Activated CD4-positive, alpha-beta T cell treated with anti-CD3 and anti-CD28 coated beads, Interleukin-2, amount 50 U/mL, for 48 hours (primary cell): ENCODE measurements around the gene EPB41L4A.
A peak's percentile ranks its signal among the peaks of the same experiment; 100 is the strongest.
"Not testable (repeated sequence)": the region's sequence is repeated elsewhere in the genome, so short reads cannot be mapped to it uniquely, and the experiment has no call there.

Source experiments
- DNase-seq, 2 experiments: peaks; one replicate each; pipeline ENCODE4 v3.0.0-alpha.2; 2020

The EPB41L4A gene, protein sequence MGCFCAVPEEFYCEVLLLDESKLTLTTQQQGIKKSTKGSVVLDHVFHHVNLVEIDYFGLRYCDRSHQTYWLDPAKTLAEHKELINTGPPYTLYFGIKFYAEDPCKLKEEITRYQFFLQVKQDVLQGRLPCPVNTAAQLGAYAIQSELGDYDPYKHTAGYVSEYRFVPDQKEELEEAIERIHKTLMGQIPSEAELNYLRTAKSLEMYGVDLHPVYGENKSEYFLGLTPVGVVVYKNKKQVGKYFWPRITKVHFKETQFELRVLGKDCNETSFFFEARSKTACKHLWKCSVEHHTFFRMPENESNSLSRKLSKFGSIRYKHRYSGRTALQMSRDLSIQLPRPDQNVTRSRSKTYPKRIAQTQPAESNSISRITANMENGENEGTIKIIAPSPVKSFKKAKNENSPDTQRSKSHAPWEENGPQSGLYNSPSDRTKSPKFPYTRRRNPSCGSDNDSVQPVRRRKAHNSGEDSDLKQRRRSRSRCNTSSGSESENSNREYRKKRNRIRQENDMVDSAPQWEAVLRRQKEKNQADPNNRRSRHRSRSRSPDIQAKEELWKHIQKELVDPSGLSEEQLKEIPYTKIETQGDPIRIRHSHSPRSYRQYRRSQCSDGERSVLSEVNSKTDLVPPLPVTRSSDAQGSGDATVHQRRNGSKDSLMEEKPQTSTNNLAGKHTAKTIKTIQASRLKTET

DNA sequence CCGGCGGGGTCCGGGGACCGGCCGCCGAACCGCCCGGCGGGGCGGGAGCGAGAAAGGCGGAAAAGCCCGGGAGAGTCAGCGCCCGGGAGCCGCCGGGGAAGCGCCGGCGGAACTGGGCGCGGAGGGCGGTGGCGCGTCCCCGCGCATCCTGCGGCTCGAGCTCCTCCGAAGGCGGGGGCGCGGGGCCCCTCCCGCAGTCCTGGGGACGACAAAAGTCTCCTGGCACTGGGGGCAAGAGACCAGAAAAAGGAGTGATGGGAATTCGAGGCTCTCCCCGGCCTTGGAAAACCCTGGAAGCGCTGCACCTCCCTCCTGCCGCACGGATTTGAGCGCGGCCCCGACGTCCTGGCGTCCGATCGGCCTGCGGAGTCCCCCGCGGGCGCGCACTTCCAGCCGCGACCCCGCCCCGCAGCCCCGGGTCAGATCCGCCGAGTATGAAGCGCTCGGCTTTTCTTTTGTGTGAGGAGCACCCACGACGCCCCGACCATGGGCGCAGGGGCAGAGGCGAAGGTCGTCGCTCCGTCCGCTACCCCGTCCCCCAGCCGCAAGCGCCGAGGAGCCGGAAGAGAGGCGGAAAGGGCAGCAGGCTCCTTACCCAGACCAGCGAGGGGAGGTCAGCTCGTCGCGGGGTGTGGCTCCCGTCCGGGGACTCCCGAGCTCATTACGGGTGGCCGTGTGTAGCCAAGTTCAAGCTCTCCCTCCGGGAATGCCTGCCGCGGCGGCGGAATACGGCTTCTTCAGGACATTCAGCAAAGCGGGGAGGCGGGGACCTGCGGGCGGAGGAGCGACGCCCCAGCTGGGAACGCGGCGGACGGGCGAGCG, at the start of gene EPB41L4A:
Gene EPB41L4A (minus strand): TSS at position 114 of the 822 bp plus-strand sequence. CDS start 238 bp downstream, outside the sequence.
- peak; percentile 3 for DNase-seq

DNA sequence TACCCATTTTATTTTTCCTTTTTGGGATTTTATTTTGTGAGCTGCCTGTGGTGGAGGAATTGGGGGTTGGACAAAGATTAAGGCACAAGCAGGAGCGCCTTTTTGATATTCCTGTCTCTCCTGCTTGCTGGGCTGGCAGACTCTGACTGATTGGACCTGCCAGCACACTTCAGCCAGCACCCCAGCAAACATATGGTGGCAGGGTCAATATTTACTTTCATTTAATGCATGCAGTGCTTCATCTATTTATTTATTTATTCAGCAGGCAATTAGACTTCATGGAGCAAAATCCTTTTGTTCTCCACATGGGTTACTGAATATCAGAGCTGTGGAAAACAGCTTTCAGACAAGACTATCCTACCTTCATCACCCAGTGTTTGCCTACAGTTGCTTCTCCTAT, 48.4 kb upstream of the EPB41L4A start:
- DNase-seq, result no peak

DNA sequence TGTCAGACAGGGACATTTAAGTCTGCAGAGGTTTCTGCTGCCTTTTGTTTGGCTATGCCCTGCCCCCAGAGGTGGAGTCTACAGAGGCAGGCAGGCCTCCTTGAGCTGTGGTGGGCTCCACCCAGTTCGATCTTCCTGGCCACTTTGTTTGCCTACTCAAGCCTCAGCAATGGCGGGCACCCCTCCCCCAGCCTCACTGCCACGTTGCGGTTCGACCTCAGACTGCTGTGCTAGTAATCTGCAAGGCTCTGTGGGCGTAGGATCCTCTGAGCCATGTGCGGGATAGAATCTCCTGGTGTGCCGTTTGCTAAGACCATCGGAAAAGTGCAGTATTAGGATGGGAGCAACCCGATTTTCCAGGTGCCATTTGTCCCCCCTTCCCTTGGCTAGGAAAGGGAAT, 47.2 kb upstream of the EPB41L4A start:
- DNase-seq, result not testable (repeated sequence)

DNA sequence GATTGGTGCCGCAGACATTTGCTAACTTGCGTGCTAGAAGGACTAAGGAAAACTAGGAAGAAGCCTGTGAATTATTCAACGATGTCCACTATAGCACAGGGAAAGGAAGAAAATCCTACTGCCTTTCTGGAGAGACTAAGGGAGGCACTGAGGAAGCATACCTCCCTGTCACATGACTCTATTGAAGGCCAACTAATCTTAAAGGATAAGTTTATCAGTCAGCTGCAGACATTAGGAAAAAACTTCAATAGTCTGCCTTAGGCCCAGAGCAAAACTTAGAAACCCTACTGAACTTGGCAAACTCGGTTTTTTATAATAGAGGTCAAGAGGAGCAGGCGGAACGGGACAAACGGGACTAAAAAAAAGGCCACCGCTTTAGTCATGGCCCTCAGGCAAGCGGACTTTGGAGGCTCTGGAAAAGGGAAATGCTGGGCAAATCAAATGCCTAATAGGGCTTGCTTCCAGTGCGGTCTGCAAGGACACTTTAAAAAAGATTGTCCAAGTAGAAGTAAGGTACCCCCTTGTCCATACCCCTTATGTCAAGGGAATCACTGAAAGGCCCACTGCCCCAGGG, 28.2 kb upstream of the EPB41L4A start:
- not testable (repeated sequence) for DNase-seq

DNA sequence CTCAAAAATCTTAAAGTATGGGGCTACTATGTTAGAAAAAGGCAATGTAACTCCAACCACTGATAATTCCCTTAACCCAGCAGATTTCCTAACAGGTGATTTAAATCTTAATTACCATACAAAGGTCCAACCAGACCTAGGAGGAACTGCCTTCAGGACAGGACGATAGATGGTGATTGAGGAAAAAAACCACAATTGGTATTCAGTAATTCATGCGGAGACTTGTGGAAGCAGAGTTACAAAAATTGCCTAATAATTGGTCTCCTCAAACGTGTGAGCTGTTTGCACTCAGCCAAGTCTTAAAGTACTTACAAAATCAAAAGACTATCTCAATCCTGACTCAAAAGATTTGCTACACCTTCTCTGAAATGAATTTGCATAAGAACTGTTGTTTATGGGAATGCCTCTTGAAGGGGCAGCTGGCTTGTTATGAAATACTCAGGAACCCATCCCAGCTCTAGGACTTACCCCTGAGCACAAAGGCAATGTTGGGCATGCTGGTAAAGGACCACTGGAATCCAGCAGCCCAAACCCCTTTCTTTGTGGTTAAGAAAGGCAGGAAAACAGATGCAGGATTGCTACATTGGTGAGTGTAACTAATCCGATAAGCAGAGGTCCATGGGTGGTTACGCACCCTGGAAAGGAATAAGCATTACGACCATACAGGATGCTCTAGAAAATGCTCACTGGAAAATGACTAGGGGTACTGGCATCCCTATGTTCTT, 26.7 kb upstream of the EPB41L4A start:
- DNase-seq, result no peak

DNA sequence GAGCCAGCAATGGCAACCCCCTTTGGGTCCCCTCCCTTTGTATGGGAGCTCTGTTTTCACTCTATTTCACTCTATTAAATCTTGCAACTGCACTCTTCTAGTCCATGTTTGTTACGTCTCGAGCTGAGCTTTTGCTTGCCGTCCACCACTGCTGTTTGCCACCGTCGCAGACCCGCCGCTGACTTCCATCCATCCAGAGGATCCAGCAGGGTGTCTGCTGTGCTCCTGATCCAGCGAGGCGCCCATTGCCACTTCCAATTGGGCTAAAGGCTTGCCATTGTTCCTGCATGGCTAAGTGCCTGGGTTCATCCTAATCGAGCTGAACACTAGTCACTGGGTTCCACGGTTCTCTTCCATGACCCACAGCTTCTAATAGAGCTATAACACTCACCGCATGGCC, 24.9 kb upstream of the EPB41L4A start:
- not testable (repeated sequence) for DNase-seq

DNA sequence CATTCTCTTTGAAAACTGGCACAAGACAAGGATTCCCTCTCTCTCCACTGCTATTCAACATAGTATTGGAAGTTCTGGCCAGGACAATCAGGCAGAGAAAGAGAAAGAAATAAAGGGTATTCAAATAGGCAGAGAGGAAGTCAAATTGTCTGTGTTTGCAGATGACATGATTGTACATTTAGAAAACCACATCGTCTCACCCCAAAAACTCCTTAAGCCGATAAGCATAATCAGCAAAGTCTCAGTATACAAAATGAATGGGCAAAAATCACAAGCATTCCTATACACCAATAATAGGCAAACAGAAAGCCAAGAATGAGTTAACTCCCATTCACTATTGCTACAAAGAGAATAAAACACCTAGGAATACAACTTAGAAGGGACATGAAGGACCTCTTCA, 21.0 kb upstream of the EPB41L4A start:
- DNase-seq, result no peak

DNA sequence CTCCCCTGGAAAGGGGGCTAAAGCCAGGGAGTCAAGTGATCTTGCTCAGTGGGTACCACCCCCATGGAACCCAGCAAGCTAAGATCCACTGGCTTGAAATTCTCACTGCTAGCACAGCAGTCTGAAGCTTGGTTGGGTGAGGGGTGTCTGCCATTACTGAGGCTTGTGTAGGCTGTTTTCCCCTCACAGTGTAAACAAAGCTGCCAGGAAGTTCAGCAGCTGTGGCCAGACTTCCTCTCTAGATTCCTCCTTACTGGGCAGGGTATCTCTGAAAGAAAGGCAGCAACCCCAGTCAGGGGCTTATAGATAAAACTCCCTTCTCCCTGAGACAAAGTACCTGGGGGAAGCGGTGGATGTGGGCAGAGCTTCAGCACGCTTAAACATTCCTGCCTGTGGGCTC, 17.1 kb upstream of the EPB41L4A start:
- no peak for DNase-seq

DNA sequence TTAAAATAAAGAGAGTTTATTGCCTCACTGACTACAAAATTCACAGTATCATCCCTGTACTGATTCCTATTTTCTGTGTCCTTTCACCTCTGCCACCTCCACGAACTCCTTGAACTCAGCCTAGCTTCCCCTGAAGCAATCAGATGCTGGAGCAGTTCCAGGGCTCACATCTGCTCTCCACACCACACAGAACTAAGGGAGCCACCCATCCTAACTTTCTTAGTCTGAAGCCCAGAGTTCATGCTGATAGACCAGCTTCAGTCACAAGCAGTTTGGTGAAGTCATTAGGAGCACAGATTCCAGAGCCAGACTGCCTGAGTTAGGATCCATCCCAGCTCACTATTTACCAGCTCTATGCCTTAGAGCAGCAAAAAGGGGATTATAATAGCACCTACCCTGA, 15.6 kb upstream of the EPB41L4A start:
- no peak for DNase-seq

DNA sequence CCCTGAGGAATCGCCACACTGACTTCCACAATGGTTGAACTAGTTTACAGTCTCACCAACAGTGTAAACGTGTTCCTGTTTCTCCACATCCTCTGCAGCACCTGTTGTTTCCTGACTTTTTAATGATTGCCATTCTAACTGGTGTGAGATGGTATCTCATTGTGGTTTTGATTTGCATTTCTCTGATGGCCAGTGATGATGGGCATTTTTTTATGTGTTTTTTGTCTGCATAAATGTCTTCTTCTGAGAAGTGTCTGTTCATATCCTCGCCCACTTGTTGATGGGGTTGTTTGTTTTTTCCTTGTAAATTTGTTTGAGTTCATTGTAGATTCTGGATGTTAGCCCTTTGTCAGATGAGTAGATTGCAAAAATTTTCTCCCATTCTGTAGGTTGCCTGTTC, 7.1 kb upstream of the EPB41L4A start:
- DNase-seq, result not testable (repeated sequence)

DNA sequence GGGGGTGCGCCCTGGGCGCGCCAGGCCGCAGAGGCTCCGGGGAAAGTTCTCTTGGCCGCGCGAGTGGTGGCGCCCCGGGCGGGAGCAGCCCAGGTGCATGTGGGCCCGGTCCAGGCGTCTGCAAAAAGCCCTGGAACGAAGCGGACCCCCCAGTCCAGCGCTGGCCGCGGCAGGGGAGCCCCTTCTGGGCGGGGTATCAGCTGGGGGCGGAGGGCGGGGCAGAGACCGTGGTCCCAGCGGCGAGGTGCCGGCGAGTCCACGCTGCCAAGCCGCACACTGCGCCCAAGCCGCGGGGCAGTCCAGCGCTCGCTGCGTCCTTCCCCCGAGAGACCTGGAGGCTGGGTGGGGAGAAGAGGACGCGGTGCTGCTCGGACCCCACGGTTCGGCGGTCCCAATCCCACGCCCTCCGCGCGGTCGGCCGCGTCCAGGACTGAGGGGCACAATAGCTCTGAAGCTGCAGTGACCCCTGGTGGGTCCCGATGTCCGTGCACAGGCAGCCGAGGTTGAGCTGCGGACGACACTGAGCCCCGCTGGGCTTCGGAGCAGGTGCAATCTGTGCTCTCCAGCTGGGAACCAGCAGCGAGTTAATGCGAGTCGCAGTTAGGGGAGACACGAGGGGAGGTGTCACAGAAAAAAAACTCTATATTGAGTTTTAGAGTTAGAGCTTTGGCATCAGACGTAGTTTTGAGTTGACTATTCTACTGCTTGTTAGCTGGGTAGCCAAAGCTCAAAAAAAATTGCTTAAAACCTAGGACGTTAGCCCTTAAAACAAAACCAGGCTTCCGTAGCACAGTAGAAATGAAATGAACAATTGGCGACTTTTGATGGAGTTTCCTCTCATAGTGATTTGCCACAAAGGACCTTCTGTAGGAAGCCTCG, 1.1 kb upstream of the EPB41L4A start:
- DNase-seq, result peak; percentile 45 to 53

DNA sequence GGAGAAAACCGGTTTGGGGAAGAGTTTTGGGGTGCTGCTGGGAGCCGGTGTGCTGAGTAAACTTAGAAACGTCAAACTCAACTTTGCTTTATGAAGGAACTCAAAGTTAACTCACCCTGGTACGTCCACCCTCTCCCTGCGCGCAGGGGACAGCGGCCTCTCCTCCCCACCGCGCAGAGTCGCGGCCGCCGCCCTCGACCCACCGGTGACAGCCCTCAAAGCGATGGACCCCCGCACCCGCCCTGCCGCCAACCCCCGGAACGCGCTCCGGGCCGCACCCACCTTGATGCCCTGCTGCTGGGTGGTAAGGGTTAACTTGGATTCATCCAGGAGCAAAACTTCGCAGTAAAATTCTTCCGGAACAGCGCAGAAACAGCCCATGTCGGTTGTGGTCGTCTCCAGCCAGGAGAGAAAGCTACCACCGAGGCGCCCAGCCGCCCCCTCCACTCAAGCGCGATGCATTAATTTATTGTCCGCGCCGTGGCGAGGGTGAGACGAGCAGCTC, 366 bp downstream of the EPB41L4A start:
- DNase-seq, result peak; percentile 2 to 3

DNA sequence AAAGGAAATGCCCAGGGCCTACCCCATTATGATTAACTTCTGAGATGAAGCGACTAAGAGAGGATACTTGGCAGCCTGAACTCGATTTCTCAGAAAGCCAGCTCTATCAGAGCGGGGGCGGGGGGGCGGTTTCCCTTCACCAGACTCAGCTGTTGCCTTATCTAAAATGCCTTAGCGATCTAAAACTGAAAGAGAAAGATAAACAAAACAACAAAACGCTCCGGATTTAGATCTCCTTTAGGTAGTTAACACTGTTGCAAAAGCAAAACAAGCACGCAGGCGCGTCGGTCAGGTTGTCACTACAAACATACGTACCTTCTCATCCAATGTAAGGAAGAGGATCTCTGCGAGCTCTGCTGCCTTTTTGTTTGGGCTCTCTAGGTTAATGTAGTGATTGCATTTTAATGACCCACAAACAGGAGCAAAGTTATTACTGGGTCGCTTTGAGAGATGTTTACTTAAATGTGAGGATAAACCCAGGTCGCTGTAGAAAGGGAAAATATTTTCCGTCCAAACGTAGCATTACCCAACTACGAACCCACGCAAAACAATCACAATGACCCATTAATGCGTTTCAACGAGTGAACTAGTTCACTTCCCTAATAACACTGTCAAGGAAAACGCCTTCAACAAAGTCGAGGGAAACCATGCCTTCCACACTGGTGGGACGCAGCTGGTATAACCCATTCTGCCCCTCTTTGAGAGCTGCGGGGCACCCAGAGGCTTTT, 982 bp downstream of the EPB41L4A start:
- peak; percentile 46 to 53 for DNase-seq

DNA sequence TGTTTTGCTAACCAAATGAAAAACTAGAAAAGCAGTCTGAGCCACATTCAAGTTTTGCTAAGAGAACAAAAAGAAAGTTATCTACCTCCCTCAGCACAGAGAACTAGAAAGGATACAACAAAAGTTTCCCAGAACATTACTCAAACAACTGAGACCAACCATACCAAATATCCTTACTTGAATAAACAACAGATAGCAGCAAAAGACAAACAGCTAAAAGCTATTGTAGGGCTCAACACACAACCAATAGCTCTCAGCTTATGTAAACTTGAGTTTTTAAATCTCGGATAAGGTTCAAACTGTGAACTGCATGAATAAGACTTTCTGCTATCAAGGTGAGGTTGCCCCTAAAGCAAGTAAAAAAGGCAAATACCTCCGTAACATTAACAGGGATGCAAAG, 3.5 kb downstream of the EPB41L4A start:
- no peak for DNase-seq

DNA sequence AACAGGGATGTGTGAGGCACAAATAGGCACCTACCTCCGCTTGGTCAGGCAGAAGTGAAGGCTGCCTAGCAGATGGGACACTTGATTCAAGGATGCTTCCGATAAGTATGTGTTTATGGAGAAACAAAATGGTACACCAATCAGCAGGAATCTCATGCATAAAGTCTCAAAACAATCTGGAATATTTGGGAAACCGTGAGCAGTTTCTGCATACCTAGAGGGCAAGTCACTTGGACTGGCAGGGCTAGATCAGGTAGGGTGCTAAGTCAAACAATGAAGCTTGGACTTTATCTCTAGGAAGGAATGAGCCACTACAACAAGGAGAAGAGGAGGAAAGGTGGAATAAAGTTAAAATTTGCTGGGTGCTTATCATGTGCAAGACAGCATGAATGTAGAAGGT, 5.5 kb downstream of the EPB41L4A start:
- DNase-seq, result no peak

DNA sequence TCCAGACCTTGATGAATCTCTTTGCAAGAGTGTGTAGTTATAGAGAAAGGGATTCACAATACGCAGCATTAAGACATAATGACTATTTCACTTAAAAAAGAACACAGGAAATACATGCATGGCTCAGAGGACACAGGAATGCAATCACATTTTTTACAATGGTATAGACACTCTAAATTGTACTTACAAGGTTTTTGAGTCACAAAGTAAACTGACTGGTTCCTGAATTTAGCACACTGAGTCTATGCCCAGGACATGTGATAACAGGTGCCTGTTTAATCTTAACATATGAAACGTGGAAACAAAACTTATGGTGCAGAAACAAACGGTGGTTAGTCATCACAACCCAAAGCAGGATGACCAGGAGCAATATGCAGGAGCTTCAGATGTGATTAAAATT, 6.7 kb downstream of the EPB41L4A start:
- DNase-seq, result no peak

DNA sequence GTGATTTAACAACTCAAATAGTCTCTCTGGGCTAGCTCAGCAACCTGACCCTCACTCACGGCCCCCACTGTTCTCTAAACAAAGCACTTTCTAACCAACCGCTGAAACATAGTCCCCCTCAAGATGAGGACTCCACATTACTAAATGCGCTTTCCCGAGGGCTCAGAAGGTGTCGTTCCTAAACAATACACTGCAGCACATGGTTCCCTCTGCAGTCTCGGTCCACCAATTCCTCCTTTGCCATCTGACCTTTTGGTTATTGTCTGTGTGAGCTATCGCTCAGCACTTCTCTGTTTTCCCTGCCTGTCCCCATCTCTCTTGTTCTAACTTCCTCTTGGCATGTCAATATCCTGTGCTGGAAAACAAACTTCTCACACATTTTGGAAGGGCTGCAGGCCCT, 7.2 kb downstream of the EPB41L4A start:
- DNase-seq, result no peak

DNA sequence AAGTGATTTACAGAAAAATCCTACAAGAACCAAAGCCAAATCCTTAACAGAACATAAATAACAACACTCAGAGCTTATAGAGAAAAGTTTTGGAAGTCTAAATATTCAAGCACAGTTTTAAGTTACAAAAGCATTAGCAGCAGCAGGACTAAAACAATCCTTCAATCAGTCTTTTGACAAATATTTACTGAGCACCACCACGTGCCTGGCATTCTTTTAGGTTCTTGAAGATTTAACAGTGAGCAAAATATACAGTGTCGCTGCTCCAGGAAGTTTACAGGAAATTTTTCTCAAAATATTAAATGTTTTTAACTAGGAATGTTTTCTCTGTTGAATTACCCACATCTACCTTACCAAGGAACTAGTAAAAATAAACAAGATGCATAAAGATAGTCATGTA, 11.4 kb downstream of the EPB41L4A start:
- no peak for DNase-seq

DNA sequence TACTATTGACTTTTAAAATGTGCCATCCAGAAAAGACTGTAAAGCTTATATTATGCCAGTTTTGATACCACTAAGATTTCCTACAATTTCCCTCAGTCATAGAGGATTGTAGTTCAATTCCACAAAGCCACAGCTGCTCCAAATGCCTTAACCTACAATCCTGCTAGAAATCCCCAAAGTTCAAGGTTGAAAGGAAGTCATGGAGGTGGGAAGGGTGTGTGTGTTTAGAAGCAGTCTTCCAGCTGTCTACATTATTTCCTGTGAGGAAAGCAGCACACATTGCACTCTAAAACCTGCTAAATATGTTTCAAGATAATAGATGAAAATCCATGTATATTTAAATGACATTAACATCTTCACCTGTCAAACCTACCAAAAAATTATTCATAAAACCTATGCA, 11.8 kb downstream of the EPB41L4A start:
- no peak for DNase-seq

DNA sequence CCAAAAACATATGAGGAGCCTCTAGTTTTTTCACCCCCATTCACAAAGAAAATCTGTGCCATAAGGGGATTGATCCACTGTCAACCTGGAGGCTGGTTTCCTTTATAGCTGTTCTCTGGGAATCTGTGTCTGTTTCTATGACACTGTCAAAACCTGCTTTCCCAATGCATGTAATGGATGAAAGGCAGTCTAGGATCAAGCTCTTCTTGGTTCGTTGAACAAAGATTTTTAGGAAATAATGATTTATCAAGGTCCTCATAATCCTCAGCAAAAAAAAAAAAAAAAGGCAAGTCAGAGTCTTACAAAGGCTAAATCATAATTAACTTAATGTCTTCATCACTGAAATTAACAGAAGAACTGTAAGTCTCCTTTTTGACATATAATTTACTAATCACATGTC, 16.0 kb downstream of the EPB41L4A start:
- no peak for DNase-seq
